Skeletal muscle cell (primary cell): ENCODE measurements around the gene PXMP4.
"Not testable (repeated sequence)": the region's sequence is repeated elsewhere in the genome, so short reads cannot be mapped to it uniquely, and the experiment has no call there.

ENCODE experiments used
- DNase-seq: peaks from one replicate; pipeline ENCODE4 v3.0.0-alpha.2; 2010; ENCODE audit warnings: low read depth
- H3K4me3 ChIP-seq: 2 replicates; pipeline ENCODE4 v1.5.1; 2011; ENCODE audit warnings: low read depth, mild to moderate bottlenecking, control low read depth, low read length, moderate library complexity

PXMP4 gene

GRCh38 chr20:33719989-33720709 lies at the start of gene PXMP4:
TSS of gene PXMP4 (minus strand) at chr20:33720310. CDS start at chr20:33720207, 103 bp downstream.
- H3K4me3 ChIP-seq, result peak within 1 kb of the TSS; percentile 69
- DNase-seq, result peak; percentile 96

GRCh38 chr20:33769043-33769442 lies 48.9 kb upstream of the PXMP4 start:
- no peak overlapping the region for H3K4me3 ChIP-seq
- DNase-seq, result no peak

- no peak for DNase-seq
- no peak overlapping the region for H3K4me3 ChIP-seq
These were observed 47.6 kb upstream of the PXMP4 start for GRCh38 chr20:33767777-33768138.

- H3K4me3 ChIP-seq, result no peak overlapping the region
- DNase-seq, result no peak
These were observed 46.6 kb upstream of the PXMP4 start for GRCh38 chr20:33766686-33767085.

- H3K4me3 ChIP-seq, result no peak overlapping the region
- no peak for DNase-seq
These were observed 45.5 kb upstream of the PXMP4 start for GRCh38 chr20:33765592-33765991.

- no peak overlapping the region for H3K4me3 ChIP-seq
- DNase-seq, result no peak
These were observed 45.0 kb upstream of the PXMP4 start for GRCh38 chr20:33765099-33765498.

GRCh38 chr20:33761698-33762250 lies 41.7 kb upstream of the PXMP4 start:
- no peak for DNase-seq
- H3K4me3 ChIP-seq, result no peak overlapping the region

GRCh38 chr20:33757458-33757857 lies 37.3 kb upstream of the PXMP4 start:
- H3K4me3 ChIP-seq, result no peak overlapping the region
- DNase-seq, result no peak

GRCh38 chr20:33757046-33757445 lies 36.9 kb upstream of the PXMP4 start:
- no peak for DNase-seq
- H3K4me3 ChIP-seq, result no peak overlapping the region

GRCh38 chr20:33755936-33756490 lies 35.9 kb upstream of the PXMP4 start:
- not testable (repeated sequence) for DNase-seq, H3K4me3 ChIP-seq

- DNase-seq, result no peak
- no peak overlapping the region for H3K4me3 ChIP-seq
These were observed 33.7 kb upstream of the PXMP4 start for GRCh38 chr20:33753763-33754162.

GRCh38 chr20:33753143-33753542 lies 33.0 kb upstream of the PXMP4 start:
- DNase-seq, result no peak
- H3K4me3 ChIP-seq, result no peak overlapping the region

GRCh38 chr20:33751775-33752174 lies 31.7 kb upstream of the PXMP4 start:
- H3K4me3 ChIP-seq, result no peak overlapping the region
- DNase-seq, result no peak

- no peak for DNase-seq
- H3K4me3 ChIP-seq, result no peak overlapping the region
These were observed 26.4 kb upstream of the PXMP4 start for GRCh38 chr20:33746325-33746998.

GRCh38 chr20:33744773-33745385 lies 24.8 kb upstream of the PXMP4 start:
- no peak for DNase-seq
- H3K4me3 ChIP-seq, result no peak overlapping the region

- no peak for DNase-seq
- H3K4me3 ChIP-seq, result no peak overlapping the region
These were observed 24.1 kb upstream of the PXMP4 start for GRCh38 chr20:33744181-33744580.

GRCh38 chr20:33740189-33740588 lies 20.1 kb upstream of the PXMP4 start:
- H3K4me3 ChIP-seq, result no peak overlapping the region
- no peak for DNase-seq

GRCh38 chr20:33739493-33739892 lies 19.4 kb upstream of the PXMP4 start:
- no peak for DNase-seq
- no peak overlapping the region for H3K4me3 ChIP-seq

- no peak overlapping the region for H3K4me3 ChIP-seq
- no peak for DNase-seq
These were observed 16.9 kb upstream of the PXMP4 start for GRCh38 chr20:33736962-33737361.
